ENCODE results near the gene INHBC.
A peak's percentile ranks its signal among the peaks of the same experiment; 100 is the strongest.
"Not testable (repeated sequence)": the region's sequence is repeated elsewhere in the genome, so short reads cannot be mapped to it uniquely, and the experiment has no call there.

INHBC gene

DNA sequence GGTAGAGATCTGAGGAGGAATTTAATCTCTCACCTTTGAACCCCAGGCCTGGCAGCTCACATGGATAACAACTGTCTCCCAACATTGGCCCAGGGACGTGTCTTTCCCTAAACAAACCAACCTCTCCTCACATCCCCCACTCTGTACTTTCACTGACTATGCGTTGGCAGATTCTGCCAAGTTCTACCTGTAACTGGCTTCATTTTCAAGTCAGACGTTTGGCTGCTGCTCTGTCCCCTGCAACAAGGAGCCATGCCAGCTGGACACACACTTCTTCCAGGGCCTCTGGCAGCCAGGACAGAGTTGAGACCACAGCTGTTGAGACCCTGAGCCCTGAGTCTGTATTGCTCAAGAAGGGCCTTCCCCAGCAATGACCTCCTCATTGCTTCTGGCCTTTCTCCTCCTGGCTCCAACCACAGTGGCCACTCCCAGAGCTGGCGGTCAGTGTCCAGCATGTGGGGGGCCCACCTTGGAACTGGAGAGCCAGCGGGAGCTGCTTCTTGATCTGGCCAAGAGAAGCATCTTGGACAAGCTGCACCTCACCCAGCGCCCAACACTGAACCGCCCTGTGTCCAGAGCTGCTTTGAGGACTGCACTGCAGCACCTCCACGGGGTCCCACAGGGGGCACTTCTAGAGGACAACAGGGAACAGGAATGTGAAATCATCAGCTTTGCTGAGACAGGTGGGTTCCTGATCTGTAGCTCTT, at the start of gene INHBC:
Gene INHBC, plus strand, starts transcription at position 268 of the 707 bp plus-strand sequence. Its CDS starts 103 bp downstream, at position 371.
- DNase-seq (ENCODE audit: low read depth), result no peak

- DNase-seq (ENCODE audit: low read depth), result no peak
Measured at GRCh38 chr12:57385586-57385985, 49.0 kb upstream of the INHBC start.

DNA sequence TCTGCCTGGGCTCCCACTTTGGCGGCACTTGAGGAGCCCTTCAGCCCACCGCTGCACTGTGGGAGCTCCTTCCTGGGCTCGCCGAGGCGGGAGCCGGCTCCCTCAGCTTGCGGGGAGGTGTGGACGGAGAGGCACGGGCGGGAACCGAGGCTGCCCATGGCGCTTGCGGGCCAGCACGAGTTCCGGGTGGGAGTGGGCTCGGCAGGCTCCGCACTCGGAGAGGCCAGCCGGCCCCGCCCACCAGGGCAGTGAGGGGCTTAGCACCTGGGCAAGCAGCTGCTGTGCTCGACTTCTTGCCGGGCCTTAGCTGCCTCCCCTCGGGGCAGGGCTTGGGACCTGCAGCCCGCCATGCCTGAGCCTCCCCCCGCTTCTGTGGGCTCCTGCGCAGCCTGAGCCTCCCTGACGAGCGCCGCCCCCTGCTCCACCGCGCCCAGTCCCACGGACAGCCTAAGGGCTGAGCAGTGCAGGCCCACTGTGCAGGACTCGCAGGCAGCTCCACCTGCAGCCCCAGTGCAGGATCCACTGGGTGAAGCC, 48.3 kb upstream of the INHBC start:
- no peak for DNase-seq (ENCODE audit: low read depth)

GRCh38 chr12:57388425-57388824, 46.2 kb upstream of the INHBC start:
- no peak for DNase-seq (ENCODE audit: low read depth)

- peak; percentile 86 for DNase-seq (ENCODE audit: low read depth)
Measured at GRCh38 chr12:57389033-57389432, 45.6 kb upstream of the INHBC start.

DNA sequence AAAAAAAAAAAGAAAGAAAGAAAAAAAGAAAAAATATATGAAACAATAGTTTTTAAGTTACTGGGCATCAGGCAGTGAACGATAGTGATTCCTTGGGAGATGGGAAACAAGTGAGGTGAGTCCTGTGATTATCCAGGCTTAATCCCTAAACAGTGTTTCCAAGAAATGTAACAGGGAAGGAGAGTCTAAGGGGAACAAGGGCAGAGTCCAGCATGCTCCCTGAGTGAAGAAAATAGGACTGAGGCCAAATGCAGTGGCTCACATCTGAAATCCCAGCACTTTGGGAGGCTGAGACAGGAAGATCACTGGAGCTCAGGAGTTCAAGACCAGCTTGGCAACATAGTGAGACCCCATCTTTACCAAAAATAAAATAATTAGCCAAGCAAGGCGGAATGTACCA, 44.4 kb upstream of the INHBC start:
- DNase-seq (ENCODE audit: low read depth), result no peak

DNA sequence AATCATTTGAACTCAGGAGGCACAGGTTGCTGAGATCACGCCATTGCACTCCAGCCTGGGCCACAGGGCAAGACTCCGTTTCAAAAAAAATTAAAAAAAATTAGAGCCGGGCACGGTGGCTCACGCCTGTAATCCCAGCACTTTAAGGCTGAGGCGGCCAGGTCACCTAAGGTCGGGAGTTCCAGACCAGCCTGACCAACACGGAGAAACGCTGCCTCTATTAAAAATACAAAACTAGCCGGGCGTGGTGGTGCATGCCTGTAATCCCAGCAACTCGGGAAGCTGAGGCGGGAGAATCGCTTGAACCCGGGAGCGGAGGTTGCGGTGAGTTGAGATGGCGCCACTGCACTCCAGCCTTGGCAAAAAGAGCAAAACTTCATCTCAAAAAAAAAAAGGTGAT, 39.5 kb upstream of the INHBC start:
- no peak for DNase-seq (ENCODE audit: low read depth)

DNA sequence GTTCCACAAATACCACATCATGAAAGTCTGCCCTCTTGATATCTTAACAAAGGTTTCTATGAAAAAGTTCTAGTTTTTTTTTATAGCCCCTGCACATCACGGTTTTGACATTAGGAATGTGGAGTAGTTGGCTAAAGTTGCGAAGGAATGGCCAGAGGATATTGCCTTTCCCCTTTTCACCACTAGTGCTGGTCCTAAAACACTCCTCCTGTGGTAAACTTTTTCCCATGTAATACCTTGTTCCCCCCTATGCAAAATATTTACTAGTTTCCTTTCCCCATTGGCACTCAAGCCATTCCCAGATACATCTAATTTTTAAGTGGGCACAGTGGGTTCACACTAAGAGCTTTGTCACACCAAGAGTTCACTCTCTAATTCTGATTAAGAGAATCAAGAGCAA, 37.1 kb upstream of the INHBC start:
- no peak for DNase-seq (ENCODE audit: low read depth)

GRCh38 chr12:57399718-57400463, 34.7 kb upstream of the INHBC start:
- DNase-seq (ENCODE audit: low read depth), result not testable (repeated sequence)

- no peak for DNase-seq (ENCODE audit: low read depth)
Measured at GRCh38 chr12:57401165-57401564, 33.4 kb upstream of the INHBC start.

DNA sequence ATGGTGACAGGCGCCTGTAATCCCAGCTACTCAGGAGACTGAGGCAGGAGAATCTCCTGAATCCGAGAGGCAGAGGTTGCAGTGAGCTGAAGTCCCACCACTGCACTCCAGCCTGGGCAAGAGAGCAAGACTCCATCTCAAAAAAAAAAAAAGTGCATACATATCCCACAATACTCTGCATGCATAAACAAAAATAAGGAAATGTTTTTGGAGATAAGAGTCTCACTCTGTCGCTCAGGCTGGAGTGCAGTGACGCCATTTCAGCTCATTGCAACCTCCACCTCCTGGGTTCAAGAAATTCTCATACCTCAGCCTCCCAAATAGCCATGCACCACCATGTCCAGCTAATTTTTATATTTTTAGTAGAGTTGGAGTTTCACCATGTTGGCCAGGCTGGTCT, 32.4 kb upstream of the INHBC start:
- DNase-seq (ENCODE audit: low read depth), result not testable (repeated sequence)

DNA sequence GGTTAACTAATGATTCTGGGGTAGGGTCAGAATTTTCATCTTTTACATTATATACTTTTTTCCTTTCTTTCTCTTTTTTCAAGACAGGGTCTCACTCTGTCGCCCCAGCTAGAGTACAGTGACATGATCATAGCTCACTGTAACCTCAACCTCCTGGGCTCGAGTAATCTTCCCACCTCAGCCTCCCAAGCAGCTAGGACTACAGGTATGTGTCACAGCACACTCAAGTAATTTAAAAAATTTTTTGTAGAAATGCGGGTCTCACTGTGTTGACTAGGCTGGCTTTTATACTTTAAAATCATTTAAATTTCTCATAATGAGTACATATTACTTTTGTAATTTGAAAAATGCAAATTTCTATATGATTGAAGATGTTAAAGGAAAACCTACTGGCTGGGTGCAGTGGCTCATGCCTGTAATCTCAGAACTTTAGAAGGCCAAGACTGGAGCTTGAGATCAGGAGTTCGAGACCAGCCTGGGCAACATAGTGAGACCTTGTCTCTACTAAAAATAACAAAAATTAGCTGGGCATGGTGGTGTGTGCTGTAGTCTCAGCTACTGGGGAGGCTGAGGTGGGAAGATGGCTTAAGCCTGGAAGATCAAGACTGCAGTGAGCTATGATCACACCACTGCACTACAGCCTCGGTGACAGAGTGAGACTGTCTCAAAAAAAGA, 29.5 kb upstream of the INHBC start:
- no peak for DNase-seq (ENCODE audit: low read depth)

DNA sequence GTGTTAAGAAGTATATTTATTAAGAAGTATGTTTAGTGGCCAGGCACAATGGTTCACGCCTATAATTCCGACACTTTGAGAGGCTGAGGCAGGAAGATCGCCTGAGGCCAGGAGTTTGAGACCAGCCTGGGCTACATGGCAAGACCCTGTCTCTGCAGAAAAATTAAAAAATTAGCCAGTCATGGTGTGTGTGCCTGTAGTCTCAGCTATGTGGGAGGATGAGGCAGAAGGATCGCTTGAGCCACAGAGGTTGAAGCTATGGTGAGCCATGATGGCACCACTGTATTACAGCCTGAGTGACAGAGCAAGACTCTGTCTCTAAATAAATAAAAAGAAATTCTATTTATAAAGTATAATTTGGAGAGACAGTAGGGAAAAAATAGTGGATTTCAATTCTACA, 24.1 kb upstream of the INHBC start:
- DNase-seq (ENCODE audit: low read depth), result no peak

DNA sequence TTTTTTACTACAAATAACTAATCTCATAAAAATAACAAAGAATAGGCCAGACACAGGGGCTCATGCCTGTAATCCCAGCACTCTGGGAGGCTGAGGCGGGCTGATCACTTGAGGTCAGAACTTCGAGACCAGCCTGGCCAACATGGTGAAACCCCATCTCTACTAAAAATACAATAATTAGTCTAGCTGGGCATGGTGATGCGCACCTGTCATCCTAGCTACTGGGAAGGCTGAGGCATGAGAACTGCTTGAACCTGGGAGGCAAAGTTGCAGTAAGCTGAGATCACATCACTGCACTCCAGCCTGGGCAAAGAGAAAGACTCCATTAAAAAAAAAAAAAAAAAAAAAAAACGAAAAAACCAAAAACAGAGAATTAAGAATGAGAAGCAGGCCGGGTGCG, 20.4 kb upstream of the INHBC start:
- not testable (repeated sequence) for DNase-seq (ENCODE audit: low read depth)

- DNase-seq (ENCODE audit: low read depth), result no peak
Measured at GRCh38 chr12:57415088-57415487, 19.5 kb upstream of the INHBC start.

DNA sequence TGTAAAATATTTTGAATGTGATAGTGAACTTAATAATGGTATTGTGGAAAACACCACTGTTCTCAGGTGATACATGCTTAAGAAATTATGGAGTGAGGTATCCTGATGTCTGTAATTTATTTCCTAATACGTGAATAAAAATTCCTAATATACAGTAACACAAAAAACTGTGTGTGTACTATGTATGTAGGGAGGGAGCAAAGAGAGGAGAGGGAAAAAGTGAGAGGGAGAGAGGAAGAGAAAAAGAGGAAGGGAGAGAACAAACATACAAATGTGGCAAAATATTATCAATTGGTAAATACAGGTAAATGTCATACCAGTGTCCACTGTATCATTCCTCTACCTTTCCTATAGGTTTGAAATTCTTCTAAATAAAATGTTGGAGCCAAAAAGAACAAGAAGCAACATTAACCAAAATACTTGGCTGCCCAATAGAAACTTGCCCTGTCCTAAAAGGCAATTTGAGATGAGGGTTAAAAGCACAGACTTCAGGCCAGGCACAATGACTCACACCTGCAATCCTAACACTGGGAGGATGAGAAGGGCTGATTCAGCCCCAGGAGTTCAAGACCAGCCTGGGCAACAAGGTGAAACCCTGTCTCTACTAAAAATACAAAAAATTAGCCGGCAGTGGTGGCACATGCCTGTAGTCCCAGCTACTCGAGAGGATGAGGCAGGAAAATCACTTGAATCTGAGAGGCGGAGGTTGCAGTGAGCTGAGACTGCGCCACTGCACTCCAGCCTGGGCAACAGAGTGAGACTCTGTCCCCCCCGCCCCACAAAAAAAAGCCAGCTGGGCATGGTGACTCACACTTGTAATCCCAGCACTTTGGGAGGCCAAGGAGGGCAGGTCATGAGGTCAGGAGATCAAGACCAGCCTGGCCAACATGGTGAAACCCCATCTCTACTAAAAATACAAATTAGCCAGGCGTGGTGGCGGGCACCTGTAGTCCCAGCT, 18.3 kb upstream of the INHBC start:
- no peak for DNase-seq (ENCODE audit: low read depth)

GRCh38 chr12:57418255-57418654, 16.3 kb upstream of the INHBC start:
- DNase-seq (ENCODE audit: low read depth), result no peak

- DNase-seq (ENCODE audit: low read depth), result no peak
Measured at GRCh38 chr12:57419495-57419894, 15.1 kb upstream of the INHBC start.

DNA sequence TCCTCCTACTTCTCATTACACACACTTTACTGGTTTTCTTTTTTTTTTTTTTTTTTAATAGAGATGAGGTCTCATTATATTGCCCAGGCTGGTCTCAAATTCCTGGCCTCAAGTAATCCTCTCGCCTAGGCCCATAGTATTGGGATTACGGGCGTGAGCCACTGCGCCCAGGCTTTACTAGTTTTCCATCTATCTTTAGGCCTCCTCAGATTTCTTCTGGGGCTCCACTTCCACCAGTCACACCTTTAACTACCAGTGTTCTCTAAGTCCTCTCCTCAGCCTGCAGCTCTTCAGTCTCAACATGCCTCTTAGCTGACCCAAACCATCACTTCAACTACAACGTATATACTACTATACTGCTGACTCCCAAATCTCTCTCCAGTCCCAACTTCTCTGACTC, 14.1 kb upstream of the INHBC start:
- DNase-seq (ENCODE audit: low read depth), result no peak

DNA sequence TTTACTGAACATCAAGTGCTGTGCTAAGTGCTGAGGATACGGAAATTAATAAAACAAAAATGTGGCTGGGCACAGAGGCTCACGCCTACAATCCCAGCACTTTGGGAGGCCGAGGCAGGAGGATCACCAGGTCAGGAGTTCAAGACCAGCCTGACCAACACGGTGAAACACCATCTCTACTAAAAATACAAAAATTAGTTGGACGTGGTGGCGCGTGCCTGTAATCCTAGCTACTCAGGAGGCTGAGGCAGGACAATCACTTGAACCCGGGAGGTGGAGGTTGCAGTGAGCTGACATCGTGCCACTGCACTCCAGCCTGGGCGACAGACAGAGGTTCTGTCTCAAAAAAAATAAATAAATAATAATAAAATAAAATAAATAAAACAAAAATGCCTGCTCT, 7.6 kb upstream of the INHBC start:
- not testable (repeated sequence) for DNase-seq (ENCODE audit: low read depth)

DNA sequence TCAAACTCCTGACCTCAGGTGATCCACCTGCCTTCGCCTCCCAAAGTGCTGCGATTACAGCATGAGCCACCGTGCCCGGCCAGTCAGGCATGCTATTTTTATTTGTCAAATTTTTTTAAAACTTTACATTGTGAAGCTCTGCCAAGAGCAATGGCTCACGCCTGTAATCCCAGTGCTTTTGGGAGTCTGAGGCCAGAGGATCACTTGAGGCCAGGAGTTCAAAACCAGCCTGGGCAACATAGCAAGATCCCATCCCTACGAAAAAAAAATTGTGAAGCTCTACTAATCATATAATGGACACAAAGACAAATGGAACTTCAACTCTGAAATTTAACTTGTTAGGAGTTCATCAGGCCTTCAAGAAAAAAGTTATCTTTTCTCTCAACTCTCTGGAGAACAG, 5.6 kb upstream of the INHBC start:
- no peak for DNase-seq (ENCODE audit: low read depth)
